HEK293 (cell line): ENCODE results near the gene DIP2A.

Source experiments
- CTCF ChIA-PET: fragments of 350-600 bp; formaldehyde crosslinking; extraction: SDS; loops from one replicate; lab custom pipeline; 2021; ENCODE audit warnings: antibody characterized with exemption; lab: Yijun Ruan, JAX
- POLR2A ChIA-PET: fragments of 300-600 bp; formaldehyde crosslinking; extraction: SDS; loops from one replicate; lab custom pipeline; 2020; ENCODE audit warnings: antibody characterized with exemption, inconsistent platforms; lab: Yijun Ruan, JAX
- H3K27ac ChIP-seq: fragments of 200-500 bp; sonication (Bioruptor generic); 2 replicates; pipeline ENCODE4 v1.5.1; 2014; ENCODE audit warnings: low read depth, low read length, control low read depth, inconsistent platforms; ENCODE audit errors: extremely low read depth
- H3K36me3 ChIP-seq, 2 experiments: fragments of 200-500 bp in 1 of 2; sonication (Bioruptor generic) in 1 of 2; 1 replicate in 1 of 2; 2 replicates in 1 of 2; pipeline ENCODE4 v1.5.1; 2014 to 2017; ENCODE audit warnings: inconsistent platforms in 2 of 2, low read length in 2 of 2; ENCODE audit not compliant: control insufficient read depth in 2 of 2, insufficient read depth in 1 of 2
- H3K4me1 ChIP-seq: fragments of 200-500 bp; sonication (Bioruptor generic); 2 replicates; pipeline ENCODE4 v1.5.1; 2014; ENCODE audit warnings: mild to moderate bottlenecking, low read length, inconsistent platforms; ENCODE audit not compliant: control insufficient read depth, insufficient read depth
- H3K4me3 ChIP-seq: 2 replicates; pipeline ENCODE4 v1.5.1; 2011; ENCODE audit warnings: low read depth, mild to moderate bottlenecking, control low read depth, low read length, moderate library complexity
- H3K9me3 ChIP-seq: fragments of 200-500 bp; sonication (Bioruptor generic); 2 replicates; pipeline ENCODE4 v1.5.1; 2014; ENCODE audit warnings: low read depth, low read length, inconsistent platforms; ENCODE audit not compliant: control insufficient read depth, insufficient read depth
- AEBP2 ChIP-seq: fragments of 450-650 bp; formaldehyde crosslinking; IDR thresholded peaks from 2 replicates; pipeline ENCODE4 v1.5.1; 2016; ENCODE audit warnings: missing biosample characterization, missing genetic modification characterization, borderline replicate concordance
- EGR2 ChIP-seq: fragments of 450-650 bp; formaldehyde crosslinking; IDR thresholded peaks from 2 replicates; pipeline ENCODE4 v1.5.1; 2016; ENCODE audit warnings: low read depth, missing biosample characterization, missing genetic modification characterization
- GLIS2 ChIP-seq: fragments of 450-650 bp; formaldehyde crosslinking; IDR thresholded peaks from 2 replicates; pipeline ENCODE4 v1.5.1; 2016; ENCODE audit warnings: missing biosample characterization, missing genetic modification characterization
- HOXA7 ChIP-seq: sonication (generic); formaldehyde crosslinking; IDR thresholded peaks from 2 replicates; pipeline ENCODE4 v1.8.1; 2022; ENCODE audit warnings: missing genetic modification reagents, borderline replicate concordance
- MZF1 ChIP-seq: fragments of 450-650 bp; formaldehyde crosslinking; IDR thresholded peaks from 2 replicates; pipeline ENCODE4 v1.5.1; 2017; ENCODE audit warnings: missing biosample characterization, missing genetic modification characterization, borderline replicate concordance
- OSR2 ChIP-seq: fragments of 450-650 bp; formaldehyde crosslinking; IDR thresholded peaks from 2 replicates; pipeline ENCODE4 v1.5.1; 2016; ENCODE audit warnings: missing biosample characterization, missing genetic modification characterization
- WT1 ChIP-seq: fragments of 450-650 bp; formaldehyde crosslinking; IDR thresholded peaks from 2 replicates; pipeline ENCODE4 v1.5.1; 2016; ENCODE audit warnings: missing biosample characterization, missing genetic modification characterization
- ZBTB20 ChIP-seq: fragments of 450-650 bp; formaldehyde crosslinking; IDR thresholded peaks from 2 replicates; pipeline ENCODE4 v1.5.1; 2016; ENCODE audit warnings: missing biosample characterization, missing genetic modification characterization
- ZFHX2 ChIP-seq: fragments of 450-650 bp; formaldehyde crosslinking; conservative IDR thresholded peaks from 2 replicates; pipeline ENCODE4 v1.5.1; 2016; ENCODE audit warnings: missing biosample characterization, missing genetic modification characterization
- ZNF121 ChIP-seq: fragments of 450-650 bp; formaldehyde crosslinking; IDR thresholded peaks from 2 replicates; pipeline ENCODE4 v1.5.1; 2016; ENCODE audit warnings: missing biosample characterization, missing genetic modification characterization
- ZNF138 ChIP-seq: fragments of 450-650 bp; formaldehyde crosslinking; IDR thresholded peaks from 2 replicates; pipeline ENCODE4 v1.5.1; 2016; ENCODE audit warnings: missing biosample characterization, missing genetic modification characterization, borderline replicate concordance
- ZNF239 ChIP-seq: fragments of 450-650 bp; formaldehyde crosslinking; IDR thresholded peaks from 2 replicates; pipeline ENCODE4 v1.5.1; 2016; ENCODE audit warnings: missing biosample characterization, missing genetic modification characterization
- ZNF335 ChIP-seq: fragments of 450-650 bp; formaldehyde crosslinking; conservative IDR thresholded peaks from 2 replicates; pipeline ENCODE4 v1.5.1; 2016; ENCODE audit warnings: missing biosample characterization, missing genetic modification characterization
- ZNF341 ChIP-seq: fragments of 450-650 bp; formaldehyde crosslinking; IDR thresholded peaks from 2 replicates; pipeline ENCODE4; 2016; ENCODE audit warnings: low read depth, missing biosample characterization, missing genetic modification characterization
- ZNF654 ChIP-seq: fragments of 450-650 bp; formaldehyde crosslinking; IDR thresholded peaks from 2 replicates; pipeline ENCODE4 v1.5.1; 2016; ENCODE audit warnings: low read depth, missing biosample characterization, missing genetic modification characterization
- ZNF677 ChIP-seq: fragments of 450-650 bp; IDR thresholded peaks from 2 replicates; pipeline ENCODE4 v1.5.0; 2018; ENCODE audit warnings: missing biosample characterization, mild to moderate bottlenecking, missing genetic modification characterization, moderate library complexity
- ZNF692 ChIP-seq: fragments of 450-650 bp; formaldehyde crosslinking; IDR thresholded peaks from 2 replicates; pipeline ENCODE4 v1.5.1; 2016; ENCODE audit warnings: missing biosample characterization, missing genetic modification characterization
- ZSCAN23 ChIP-seq: fragments of 450-650 bp; formaldehyde crosslinking; IDR thresholded peaks from 2 replicates; pipeline ENCODE4 v1.5.1; 2016; ENCODE audit warnings: missing biosample characterization, missing genetic modification characterization
- ZSCAN4 ChIP-seq: fragments of 450-650 bp; formaldehyde crosslinking; IDR thresholded peaks from 2 replicates; pipeline ENCODE4 v1.5.1; 2017; ENCODE audit warnings: missing biosample characterization, missing genetic modification characterization

DIP2A gene

GRCh38 chr21:46454634-46455390 lies 3.9 kb upstream of the DIP2A start:
- no peaks in the 10 kb centered on the region for H3K9me3 ChIP-seq
- TF ChIP-seq ZNF677 (tag by site-specific recombination) (no peak), GLIS2 (tag by site-specific recombination) (no peak), ZNF239 (tag by site-specific recombination) (no peak), ZNF138 (no peak), HOXA7 (CRISPR knock-in tag) (no peak), ZNF692 (tag by site-specific recombination) (no peak)
- no peak overlapping the region for H3K27ac ChIP-seq
- H3K36me3 ChIP-seq: peaks cover 10 to 30% of the 10 kb centered on the region in 2 experiments; a peak in 2 of 3 replicates
- H3K4me1 ChIP-seq: 0 out of 2 replicates have a peak, but pooled peaks cover 3% of the 10 kb centered on the region
- POLR2A ChIA-PET: interaction anchor here (0.6 kb wide), 1 partner anchor 9 kb away, joined by 4 read pairs; no protein-coding TSS in a partner anchor
- no peak overlapping the region for H3K4me3 ChIP-seq
- CTCF ChIA-PET: interaction anchor here (1.9 kb wide), 1 partner anchor 302 kb away, joined by 6 read pairs; no protein-coding TSS in a partner anchor

- no peak overlapping the region for H3K27ac ChIP-seq
- ChIA-PET POLR2A (interaction anchor here (1.2 kb wide), 1 partner anchor 180 kb away, joined by 3 read pairs; the partner anchor contains the start of gene PRMT2), CTCF (interaction anchor here (0.5 to 1.9 kb wide), 2 partner anchors 185 to 303 kb away, joined by 3 to 6 read pairs; no protein-coding TSS in a partner anchor)
Measured at GRCh38 chr21:46455575-46456385, 2.9 kb upstream of the DIP2A start.

GRCh38 chr21:46456750-46457149 lies 1.9 kb upstream of the DIP2A start:
- Histone ChIP-seq H3K4me1 (0 out of 2 replicates have a peak, but pooled peaks cover 3% of the 10 kb centered on the region), H3K36me3 (peaks cover 10 to 30% of the 10 kb centered on the region in 2 experiments; a peak in 2 of 3 replicates), H3K9me3 (no peaks in the 10 kb centered on the region), H3K27ac (no peak overlapping the region), H3K4me3 (no peak overlapping the region)
- CTCF ChIA-PET: interaction anchor here (0.6 to 1.9 kb wide), 2 partner anchors 180 to 304 kb away, joined by 5 to 6 read pairs; no protein-coding TSS in a partner anchor
- TF ChIP-seq ZNF121 (tag by site-specific recombination): peak; percentile 44; the same call in 1 of the 2 replicates
- TF ChIP-seq WT1 (tag by site-specific recombination): no peak
- POLR2A ChIA-PET: interaction anchor here (1.2 to 1.6 kb wide), 3 partner anchors 9 to 179 kb away, joined by 3 to 8 read pairs (median 4); partner anchors contain the start of gene PRMT2

More at GRCh38 chr21:46455575-46456385, 2.9 kb upstream of the DIP2A start:
- TF ChIP-seq OSR2 (tag by site-specific recombination) (peak; percentile 63), MZF1 (tag by site-specific recombination) (0 out of 2 replicates have a peak, but pooled peaks have one; percentile 26), ZNF654 (tag by site-specific recombination) (no peak)
- TF ChIP-seq, all 188 proteins: peak for 2
- no peak overlapping the region for H3K4me3 ChIP-seq
- H3K4me1 ChIP-seq: 0 out of 2 replicates have a peak, but pooled peaks cover 3% of the 10 kb centered on the region
- H3K9me3 ChIP-seq: no peaks in the 10 kb centered on the region
- H3K36me3 ChIP-seq: peaks cover 10 to 30% of the 10 kb centered on the region in 2 experiments; a peak in 2 of 3 replicates

- CTCF ChIA-PET: interaction anchor here (0.6 to 0.8 kb wide), 3 partner anchors 12 to 382 kb away, joined by 3 to 6 read pairs (median 3); no protein-coding TSS in a partner anchor
- TF ChIP-seq ZSCAN4: 0 out of 2 replicates have a peak, but pooled peaks have one; percentile 6
- peak; percentile 91 for TF ChIP-seq ZFHX2 (tag by site-specific recombination)
- 0 out of 2 replicates have a peak, but pooled peaks have one; percentile 18 for TF ChIP-seq ZSCAN23 (tag by site-specific recombination)
- TF ChIP-seq ZNF341: 0 out of 2 replicates have a peak, but pooled peaks have one; percentile 7
- TF ChIP-seq AEBP2: no peak
- TF ChIP-seq EGR2 (tag by site-specific recombination): peak; percentile 87
- TF ChIP-seq ZBTB20 (tag by site-specific recombination): peak; percentile 35; the same call in 1 of the 2 replicates
- TF ChIP-seq ZNF335 (tag by site-specific recombination): peak; percentile 98
Measured at GRCh38 chr21:46457801-46458314, 833 bp upstream of the DIP2A start.

More at GRCh38 chr21:46457801-46458314, 833 bp upstream of the DIP2A start:
- no peaks in the 10 kb centered on the region for H3K9me3 ChIP-seq
- 0 out of 2 replicates have a peak, but pooled peaks cover 3% of the 10 kb centered on the region for H3K4me1 ChIP-seq
- POLR2A ChIA-PET: interaction anchor here (1.0 to 2.5 kb wide), 4 partner anchors 10 to 178 kb away, joined by 3 to 11 read pairs (median 6); partner anchors contain the start of gene PRMT2
- H3K27ac ChIP-seq: peak overlapping the region; percentile 92
- peaks cover 10 to 34% of the 10 kb centered on the region in 2 experiments; a peak in 2 of 3 replicates for H3K36me3 ChIP-seq
- H3K4me3 ChIP-seq: peak overlapping the region; percentile 60
